ENCODE results near the gene CYB5R4.

GRCh38 chr6:84002226-84002625 lies 142.7 kb downstream of the CYB5R4 start:
- TF ChIP-seq EZH2phosphoT487 (IDR thresholded peaks at IDR 0.05; ENCODE audit: insufficient read depth, low read depth) (no peak), EZH2 (IDR thresholded peaks at IDR 0.05; ENCODE audit: insufficient read depth, poor library complexity, severe bottlenecking) (no peak)
